Adrenal gland (tissue), 5 donors: ENCODE data around the gene VAC14.

Experiments
- CTCF ChIP-seq, 6 experiments: fragments of 450-650 bp in 4 of 6; fragments of 200-600 bp in 2 of 6; sonication (generic) in 1 of 6; IDR thresholded peaks; 1 replicate in 5 of 6; 2 replicates in 1 of 6; pipeline versions ENCODE4 v1.5.1 to v1.8.0; 2016 to 2021; ENCODE audit warnings: antibody characterized with exemption in 6 of 6, mild to moderate bottlenecking in 2 of 6, moderate library complexity in 1 of 6
- POLR2A ChIP-seq, 2 donors: fragments of 450-650 bp; IDR thresholded peaks; one replicate each; pipeline ENCODE4 v1.6.1; 2017; ENCODE audit warnings: antibody characterized with exemption in 2 of 2, mild to moderate bottlenecking in 2 of 2, moderate library complexity in 1 of 2
- donor health status: DM: no; HTN: no; CAD: no.

DNA sequence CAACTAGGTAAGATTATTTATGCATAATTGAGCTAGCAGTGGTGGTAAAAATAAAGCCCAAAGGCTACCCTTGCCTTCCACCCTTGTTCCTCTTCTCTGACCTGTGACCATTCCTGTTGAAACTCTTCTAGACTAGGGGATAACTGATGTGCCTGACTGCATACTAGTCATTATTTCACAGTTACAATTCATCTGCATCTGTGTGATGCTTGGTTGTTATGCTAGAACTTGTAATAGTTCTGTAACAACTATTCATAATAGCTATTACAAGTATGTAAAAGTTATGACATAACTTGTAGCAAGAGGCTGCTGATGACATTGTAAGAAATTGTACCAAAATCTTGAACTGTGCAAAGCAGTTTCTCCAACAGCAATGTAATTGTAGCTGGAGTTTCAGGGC lies 2.4 kb upstream of the VAC14 start:
- TF ChIP-seq POLR2A (IDR thresholded peaks at IDR 0.05), result no peak
- TF ChIP-seq CTCF (IDR thresholded peaks at IDR 0.05), result no peak
